Lung microvascular endothelial cell (primary cell): Measurements from ENCODE around the gene EPS15. TPM values are rescaled to one million over a fixed set of nuclear protein-coding genes. Genes with fewer than 3 reads are reported as not detected.
"Not testable (repeated sequence)": the region's sequence is repeated elsewhere in the genome, so short reads cannot be mapped to it uniquely, and the experiment has no call there.

Experiments
- DNase-seq, 2 donors: peaks; one replicate each; pipeline versions ENCODE4 v3.0.0 to v3.0.0-alpha.2; 2010; ENCODE audit warnings: low read depth in 2 of 2
- total RNA-seq: library from RNA; depleted of rRNA; stranded (reverse); fragments of >200 nt; gene quantifications from 2 replicates; pipeline ENCODE4 v1.2.1, GENCODE V29; 2014

EPS15 gene
- total RNA-seq, 1 donor from 2014 or later, result 83.1 TPM

DNA sequence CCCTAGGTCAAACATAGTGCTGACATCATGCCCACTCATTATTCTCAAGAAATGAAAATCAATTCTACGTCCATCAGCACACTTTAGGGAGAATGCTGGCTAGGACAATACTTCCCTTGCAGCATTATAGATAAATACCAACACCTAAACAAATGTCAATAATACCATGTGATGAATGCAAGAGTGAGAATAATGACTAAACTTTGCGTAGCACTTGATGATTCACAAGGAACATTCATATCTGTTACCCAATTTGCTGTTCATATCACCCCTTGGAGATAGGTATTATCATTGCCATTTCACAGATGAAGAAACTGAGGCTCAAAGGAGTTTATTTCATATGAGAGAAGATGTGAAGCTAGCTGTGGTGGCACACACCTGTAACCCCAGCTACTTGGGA, 24.8 kb upstream of the EPS15 start:
- DNase-seq, result no peak

DNA sequence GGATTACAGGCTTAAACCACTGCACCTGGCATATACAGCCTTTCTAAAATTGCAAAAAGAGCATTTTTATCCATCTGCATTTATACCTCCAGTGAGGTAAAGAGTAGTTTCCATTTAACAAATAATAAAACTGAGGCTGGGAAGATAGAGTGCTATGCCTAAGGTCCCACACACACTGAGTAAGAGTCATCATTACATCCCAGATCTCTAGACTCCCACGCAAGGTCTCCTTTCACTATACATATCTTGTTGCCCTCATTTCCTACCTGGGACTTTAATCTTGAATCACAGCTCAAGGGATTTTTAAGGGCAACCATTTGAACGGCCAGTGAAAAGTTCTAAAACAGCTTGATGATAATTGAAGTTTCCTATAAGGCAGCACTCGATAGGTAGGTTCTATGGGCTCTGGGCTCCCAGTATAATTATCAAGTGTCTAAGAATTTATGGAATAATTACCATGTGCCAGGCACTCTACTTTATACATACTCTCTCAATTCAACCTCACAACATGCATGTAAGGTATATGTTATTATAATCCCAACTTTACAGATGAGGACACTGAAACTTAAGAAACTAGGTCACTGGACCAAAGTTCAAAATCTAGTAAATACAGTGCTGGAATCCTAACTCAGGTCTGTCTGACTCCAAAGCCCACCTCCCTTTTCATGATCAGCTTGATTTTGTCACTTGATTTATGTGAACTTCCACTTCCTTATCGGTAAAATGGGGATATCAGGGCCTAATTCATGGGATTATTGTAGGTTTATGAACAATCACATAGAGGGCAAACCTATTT, 23.3 kb upstream of the EPS15 start:
- no peak for DNase-seq

- no peak for DNase-seq
Measured at GRCh38 chr1:51541313-51542050, 22.4 kb upstream of the EPS15 start.

DNA sequence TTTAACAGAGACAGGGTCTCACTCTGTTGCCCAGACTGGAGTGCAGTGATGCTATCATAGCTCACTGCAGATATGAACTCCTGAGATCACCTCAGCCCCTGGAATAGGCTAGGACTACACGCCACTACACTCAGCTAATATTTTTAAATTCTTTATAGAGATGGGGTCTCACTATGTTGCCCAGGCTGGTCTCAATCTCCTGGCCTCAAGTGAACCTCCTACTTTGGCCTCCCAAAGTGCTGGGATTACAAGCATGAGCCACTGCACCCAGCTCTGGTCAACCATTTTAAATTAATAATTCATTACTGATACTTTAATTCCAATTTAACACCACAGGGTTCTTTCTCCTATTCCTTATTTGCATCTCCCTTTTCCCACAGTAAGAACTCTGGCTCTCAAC, 18.5 kb upstream of the EPS15 start:
- DNase-seq, result no peak

DNA sequence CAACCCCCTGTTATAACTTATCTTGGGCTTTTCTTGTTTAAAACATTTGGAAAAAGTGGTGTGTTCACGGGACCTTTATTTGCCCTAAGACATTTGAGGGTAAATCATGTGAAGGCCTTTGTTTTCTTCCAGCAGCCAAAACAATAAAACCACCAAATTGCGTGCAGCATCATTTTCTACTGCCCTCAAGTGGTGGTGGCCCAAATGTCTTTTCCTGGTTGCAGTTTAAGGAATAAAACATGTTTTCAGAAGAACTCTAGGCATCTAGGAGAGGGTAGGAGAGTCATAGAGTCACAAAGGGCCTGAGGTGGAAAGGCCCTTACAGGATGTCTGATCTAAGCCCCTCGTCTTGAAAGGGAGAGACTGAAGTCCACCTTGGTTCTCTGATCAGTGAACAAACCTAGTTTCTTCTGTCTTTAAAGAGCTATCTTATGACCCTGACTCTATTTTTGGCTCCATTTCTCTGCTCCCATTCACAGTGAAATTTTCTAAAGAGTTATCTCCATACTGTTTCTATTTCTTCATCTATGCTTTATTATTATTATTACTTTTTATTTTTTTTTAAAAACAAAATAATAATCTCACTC, 16.0 kb upstream of the EPS15 start:
- DNase-seq, result peak; percentile 80 to 82

DNA sequence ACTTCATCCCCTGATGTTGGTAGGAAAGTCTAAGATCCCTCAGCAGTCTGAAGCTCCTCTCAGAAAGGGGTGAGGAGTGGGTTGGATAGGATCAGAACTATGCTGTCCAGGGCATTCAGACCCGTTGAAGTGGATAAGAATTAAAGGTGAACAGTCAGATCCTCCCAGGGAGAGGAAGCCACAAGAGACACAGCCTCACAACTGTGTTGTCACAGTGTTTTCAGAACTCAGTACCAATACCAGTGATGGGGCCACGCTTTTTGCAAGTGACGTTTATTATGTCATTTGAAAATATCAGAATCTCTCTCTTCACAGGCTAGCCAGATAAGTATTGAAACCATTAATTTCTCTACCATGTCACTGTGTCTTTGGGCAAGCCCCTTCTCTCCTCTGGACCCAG, 15.4 kb upstream of the EPS15 start:
- DNase-seq, result no peak

DNA sequence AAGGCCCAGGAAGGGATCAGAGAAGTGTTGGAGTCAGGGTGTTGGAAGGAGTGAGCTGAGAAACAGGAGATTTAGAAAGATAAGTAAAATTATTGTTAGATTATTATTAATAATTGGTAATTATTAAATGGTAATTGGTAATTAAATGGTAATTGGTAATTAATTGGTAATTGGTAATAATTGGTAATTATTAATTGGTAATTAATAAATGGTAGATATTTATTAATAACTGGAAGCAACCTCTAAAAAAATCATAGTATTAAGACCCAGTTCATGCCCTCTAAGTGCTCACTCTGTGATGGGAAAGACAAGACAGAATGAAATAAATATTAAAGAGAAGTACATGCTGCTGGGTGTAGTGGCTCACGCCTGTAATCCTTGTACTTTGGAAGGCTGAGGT, 13.8 kb upstream of the EPS15 start:
- DNase-seq, result no peak

- not testable (repeated sequence) for DNase-seq
Measured at GRCh38 chr1:51530447-51530846, 11.4 kb upstream of the EPS15 start.

GRCh38 chr1:51527144-51527543, 8.1 kb upstream of the EPS15 start:
- DNase-seq, result no peak

GRCh38 chr1:51526248-51526647, 7.2 kb upstream of the EPS15 start:
- DNase-seq, result no peak

GRCh38 chr1:51525295-51525694, 6.2 kb upstream of the EPS15 start:
- DNase-seq, result no peak

DNA sequence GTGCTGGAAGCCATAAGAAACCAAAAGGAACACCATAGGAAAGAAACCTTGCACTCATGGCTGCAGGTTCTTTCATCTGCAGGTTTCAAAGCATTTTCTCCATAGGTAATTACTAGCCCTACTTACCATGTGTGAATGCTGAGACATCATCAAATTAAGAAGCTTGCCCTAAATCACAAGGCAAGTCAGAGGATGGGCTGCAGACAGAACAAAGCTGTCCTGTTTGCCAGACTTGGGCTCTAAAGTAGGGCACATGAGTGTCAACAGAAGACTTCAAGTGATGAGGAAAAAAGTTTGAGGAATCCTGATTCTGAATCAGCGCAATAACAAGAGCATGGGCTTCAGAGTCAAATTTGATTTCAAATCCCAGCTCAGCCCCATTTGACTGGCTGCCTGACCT, 5.8 kb upstream of the EPS15 start:
- DNase-seq, result no peak

DNA sequence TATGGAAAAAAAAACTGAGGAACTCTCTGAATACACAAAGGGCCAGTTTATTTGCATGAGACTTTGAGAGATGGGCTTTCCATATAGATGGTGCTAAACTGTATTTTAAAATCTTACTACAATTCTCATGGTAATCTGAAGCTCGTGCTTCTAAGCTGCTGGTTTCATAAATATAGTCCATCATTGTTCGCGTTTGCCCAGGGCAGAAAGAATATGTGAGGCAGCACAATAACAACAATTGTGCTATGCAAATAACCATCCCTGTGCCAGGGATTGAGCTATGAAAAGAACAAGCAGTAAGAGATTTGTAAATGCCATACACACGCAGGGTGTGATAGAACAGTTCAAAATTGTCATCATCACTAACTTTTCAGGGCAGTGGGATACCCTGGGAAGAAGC, 4.9 kb upstream of the EPS15 start:
- no peak for DNase-seq

- peak; percentile 43 to 61 for DNase-seq
Measured at GRCh38 chr1:51520700-51521248, 1.7 kb upstream of the EPS15 start.

DNA sequence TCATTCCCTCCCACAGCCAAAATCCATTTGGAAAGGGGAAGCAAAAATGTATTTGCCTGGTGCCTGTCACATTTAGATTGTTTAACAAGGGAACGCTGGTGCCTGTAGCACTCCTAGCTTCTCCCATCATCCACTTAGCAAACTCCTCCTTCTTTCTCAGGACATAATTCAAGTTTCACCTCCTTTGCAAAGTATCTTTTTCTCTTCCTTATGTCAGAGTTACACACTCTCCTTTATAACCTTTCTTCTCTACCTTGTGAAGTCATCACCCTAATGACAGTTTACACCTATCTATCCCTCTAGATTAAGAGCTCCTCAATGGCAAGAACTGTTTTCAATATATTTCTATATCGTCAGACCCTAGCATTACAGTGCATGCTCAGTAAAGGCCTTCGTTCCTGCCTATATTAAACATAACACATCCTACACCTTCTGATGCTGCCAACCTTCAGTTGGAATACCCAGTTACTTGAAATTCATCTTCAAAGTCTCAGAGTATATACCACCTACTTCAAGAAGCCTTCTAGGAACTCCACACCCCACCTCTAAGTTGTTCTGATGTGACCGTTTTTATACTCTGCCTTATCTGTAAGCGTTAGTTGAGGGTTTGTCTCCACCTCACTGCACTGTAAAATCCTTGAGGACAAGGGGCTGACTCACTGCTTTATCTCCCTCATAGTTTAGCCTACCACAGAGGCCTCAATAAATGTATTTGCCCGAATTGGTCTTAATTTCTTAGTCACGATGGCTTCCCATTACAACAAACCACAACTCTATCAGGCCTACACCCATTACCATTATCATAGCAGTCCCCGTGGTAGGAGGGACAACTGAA, 1.0 kb upstream of the EPS15 start:
- DNase-seq, result no peak

- DNase-seq, result peak; percentile 38 to 65
Measured at GRCh38 chr1:51518586-51519047, 449 bp downstream of the EPS15 start.

DNA sequence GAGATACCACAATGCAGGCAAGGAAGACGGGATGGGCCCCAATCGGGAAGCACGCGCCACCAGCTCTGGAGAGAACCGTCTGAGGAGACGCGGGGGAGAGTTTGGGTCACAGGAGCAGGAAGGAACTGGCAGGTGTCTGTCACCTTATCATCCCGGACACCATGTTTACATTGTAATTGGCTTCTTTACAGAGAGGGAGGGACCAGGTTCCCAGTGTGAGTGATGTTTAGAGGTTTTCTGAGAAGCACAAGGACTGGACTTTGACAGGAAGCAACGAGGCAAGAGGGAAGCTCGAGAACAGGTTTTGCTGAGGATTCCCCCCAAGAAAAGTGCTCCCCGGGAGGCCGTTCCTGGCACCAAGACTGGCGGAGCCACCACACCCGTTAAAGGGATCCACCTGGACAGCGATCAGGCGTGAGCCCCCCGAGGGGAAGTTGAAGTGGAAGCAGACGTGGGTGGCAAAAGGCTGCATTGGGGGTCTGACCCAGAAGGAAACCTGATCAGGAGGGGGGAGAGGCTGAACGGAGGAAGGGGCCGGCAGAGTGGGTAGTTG, 957 bp downstream of the EPS15 start:
- DNase-seq, result peak; percentile 30 to 39

- DNase-seq, result no peak
Measured at GRCh38 chr1:51517361-51518032, 1.6 kb downstream of the EPS15 start.

DNA sequence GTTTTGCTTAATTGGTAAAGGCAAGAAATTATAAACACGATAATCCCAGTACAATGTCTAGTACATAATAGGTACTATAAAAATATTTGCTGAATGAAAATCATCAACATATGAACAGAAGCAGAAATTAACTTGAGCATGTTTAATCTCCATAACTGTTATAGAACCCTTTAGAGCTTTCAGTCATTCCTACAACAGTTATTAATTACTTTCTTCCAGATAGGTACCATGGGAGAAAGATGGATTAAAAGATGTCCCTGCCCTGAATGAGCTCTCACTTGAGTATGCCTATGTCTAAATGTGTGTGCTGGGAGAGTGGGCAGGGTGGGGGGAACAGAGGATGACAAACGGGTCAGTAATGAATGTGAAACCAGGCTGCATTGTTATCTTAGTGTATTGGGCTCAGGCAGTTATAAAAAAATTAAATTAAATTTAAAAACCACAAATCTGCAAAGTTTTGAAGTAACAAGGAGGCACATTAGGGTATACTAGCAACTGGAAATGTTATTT, 2.4 kb downstream of the EPS15 start:
- DNase-seq, result peak; percentile 29 to 39

DNA sequence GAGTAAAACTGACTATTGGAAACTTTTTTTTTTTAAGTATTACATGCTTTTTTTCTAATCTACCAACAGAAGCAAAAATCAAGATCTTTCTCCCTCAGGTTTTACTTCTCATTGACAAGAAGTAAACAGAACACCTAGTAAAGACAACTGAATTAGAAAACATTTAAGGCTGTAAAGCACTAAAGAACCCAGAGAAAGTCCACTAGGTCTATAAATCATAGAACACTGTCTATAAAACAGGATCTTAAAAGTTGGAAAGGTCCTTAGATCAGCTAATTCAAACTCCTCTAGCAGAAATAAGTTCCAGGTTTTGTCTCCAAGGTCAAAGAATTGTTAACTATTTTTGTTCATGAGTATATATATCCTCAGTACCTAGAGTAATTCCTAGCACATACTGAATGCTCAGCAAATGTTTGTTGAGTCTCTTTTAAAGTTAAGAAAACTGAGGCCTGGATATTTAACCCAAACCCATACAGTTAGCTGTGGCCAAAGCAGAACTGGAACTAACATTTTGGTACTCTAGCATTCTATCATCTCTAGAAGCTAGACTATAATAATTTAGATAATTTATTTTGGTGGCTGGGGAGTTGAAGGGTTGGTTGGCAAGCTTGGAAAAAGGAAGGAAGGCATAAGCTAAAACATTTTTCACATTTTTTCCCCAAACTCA, 3.0 kb downstream of the EPS15 start:
- DNase-seq, result no peak
